SH-SY5Y (cell line): Measurements from ENCODE around the gene GABRR1.

ENCODE experiments used
- GATA2 ChIP-seq: IDR thresholded peaks from 2 replicates; pipeline ENCODE4 v1.6.1; 2011; ENCODE audit warnings: mild to moderate bottlenecking, low read depth, low read length
- GATA3 ChIP-seq: IDR thresholded peaks from 2 replicates; pipeline ENCODE4 v1.6.1; 2011; ENCODE audit warnings: low read depth, mild to moderate bottlenecking, low read length, moderate library complexity

Gene GABRR1

DNA sequence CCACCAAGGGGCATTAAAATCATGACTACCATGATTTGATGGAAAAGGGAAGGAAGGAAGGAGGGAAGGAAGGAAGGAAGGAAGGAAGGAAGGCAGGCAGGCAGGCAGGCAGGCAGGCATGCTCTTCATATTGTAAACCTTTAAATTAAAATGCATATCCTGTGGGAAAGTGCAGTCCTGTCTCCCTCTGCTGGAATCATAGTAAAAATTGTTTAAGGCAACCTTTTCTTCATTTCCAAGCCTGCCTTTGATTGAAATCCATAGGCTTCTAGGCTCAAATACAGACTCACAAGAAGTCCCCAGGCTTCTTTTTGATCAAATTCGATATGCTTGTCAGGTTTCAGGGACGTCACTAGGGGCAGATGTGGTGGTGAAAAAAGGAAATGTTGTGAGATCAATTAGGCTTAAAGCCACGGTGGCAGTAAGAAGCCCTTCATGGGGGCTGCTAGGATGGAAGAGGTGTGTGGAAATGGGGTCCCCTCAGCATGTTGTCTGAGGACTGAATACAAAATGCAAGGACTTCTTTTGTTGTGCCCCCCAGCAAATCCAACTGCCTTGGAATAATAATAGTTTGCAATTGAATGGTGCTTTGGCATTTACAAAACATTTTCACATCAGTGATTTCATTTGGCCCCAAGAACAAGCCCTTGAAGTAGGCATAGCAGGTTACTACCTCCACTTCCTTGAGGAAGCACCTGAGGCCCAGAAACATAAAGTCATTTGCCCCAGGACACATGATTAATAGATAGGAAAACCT is 25.6 kb upstream of the GABRR1 start:
- TF ChIP-seq GATA3: no peak
- TF ChIP-seq GATA2: no peak

DNA sequence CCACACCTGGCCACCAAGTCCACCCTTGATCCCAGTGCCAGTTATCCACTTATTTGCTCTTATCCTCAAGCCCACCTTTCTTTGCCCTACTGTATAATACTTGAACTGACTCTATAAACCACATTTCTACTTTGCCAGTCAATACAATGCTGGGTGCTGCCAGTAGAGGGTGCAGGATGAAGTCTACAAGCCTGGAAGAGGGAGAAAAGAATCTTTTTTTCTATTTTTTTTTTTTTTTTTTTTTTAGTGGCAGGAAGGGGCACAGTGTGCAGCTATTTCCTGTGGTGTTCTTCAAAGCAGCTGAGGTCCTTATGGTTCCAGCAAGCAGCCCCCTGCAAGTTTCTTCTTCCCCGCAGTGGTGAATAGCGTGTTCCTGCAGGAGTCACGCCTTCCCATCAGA is 22.2 kb upstream of the GABRR1 start:
- TF ChIP-seq GATA3 (no peak), GATA2 (no peak)

DNA sequence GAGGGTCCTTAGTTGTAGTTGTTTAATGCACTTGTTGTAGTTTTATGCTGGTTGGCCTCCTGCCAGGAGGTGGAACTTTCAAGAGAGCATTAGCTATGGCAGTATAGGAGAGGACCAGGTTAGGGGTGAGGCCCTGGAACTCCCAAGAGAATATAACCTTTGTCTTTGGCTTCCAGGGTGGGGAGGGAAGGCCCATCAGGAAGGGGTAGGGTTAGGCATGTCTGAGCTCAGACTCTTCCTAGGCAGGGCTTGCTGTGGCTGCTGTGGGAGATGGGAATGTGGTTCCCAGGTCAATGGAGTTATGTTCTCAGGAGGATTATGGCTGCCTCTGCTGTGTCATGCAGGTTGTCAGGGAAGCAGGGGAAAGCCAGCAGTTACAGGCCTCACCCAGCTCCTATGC is 20.0 kb upstream of the GABRR1 start:
- no peak for TF ChIP-seq GATA3
- no peak for TF ChIP-seq GATA2

DNA sequence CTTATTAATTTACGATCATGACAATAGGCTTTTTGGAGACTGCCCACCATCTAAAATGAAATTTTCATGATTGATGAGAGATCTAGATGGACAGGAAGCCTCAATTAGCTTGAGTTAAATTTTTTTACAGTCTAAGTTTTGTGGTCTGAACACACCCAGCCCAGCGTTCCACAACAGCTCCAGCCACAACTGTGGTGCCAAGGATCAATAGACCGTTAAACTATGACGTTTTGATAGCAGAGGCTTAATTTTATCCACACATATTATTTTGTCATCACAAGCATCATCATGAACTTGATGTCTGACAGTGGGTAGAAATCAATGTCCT is 5.5 kb upstream of the GABRR1 start:
- TF ChIP-seq GATA2 (no peak), GATA3 (no peak)

DNA sequence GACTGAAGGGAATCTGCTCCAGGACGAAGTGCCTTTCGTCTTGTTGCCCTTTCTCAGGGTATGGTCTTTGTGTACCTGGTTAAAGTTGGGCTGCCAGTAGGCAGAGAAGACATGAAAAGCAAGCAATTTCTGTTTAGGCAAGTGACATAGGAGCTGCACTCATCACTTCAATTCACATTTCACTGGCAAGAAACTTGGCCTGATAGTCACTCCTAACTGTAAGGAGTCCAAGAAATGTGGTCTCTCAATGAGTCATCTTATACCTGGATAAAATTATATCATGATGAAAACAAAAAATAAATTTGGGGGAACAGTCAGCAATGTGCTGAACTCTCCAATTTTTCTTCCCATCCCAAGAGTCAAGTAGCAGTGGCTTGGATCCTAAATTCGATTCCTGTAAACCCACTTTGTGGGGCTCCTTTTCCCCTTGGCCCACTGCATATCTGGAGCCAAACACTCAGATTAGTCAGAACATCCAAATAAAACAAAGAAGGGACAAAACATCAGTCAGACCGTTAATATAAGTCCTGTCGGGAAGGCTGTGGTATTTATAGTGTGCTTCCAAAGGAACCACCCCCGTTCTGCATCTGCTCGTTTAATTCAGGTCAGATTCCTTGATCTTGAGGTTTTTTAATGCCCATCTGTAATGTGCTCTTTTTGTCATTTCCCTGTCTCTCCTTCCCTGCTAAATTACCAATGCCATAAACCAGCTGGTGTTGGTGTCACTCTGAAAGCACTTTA is 5.0 kb upstream of the GABRR1 start:
- TF ChIP-seq GATA2: no peak
- no peak for TF ChIP-seq GATA3

DNA sequence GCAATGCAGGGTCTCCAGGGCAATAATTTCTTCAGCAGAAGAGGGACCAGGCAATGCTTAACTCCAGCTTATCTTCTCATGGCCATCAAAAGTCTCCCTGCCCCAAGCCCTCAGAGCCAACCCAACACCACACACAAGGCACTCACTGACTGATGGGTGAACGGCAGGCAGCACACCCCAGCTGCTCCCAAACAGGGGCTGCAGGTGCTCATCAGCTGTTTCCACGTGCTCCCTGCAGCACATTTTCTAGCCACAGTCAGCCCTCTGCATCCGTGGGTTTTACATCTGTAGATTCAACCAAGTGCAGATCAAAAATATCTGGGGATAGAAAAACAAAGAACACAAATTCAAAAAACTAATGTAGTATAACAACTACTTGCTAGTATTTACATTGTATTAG is 4.0 kb upstream of the GABRR1 start:
- no peak for TF ChIP-seq GATA3
- no peak for TF ChIP-seq GATA2

DNA sequence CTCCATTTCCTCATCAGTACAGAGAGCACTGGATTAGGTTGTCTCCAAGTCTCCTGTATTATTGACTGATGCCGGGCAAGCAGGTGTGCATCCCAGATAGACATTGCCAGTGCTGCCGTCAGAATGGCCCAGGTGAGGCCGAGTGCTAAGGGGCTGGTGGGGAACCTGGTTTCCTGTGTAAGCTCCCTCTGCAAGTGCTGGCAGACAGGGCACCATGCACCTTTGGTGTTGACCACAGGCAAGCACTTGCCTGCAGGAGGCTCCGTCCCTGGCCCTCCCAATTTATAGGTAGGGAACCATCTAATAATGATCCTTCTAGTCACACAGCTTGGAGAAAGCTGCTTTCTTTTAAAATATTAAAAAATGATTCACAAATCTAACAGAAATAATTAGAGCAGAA is 747 bp downstream of the GABRR1 start:
- TF ChIP-seq GATA3 (no peak), GATA2 (no peak)

DNA sequence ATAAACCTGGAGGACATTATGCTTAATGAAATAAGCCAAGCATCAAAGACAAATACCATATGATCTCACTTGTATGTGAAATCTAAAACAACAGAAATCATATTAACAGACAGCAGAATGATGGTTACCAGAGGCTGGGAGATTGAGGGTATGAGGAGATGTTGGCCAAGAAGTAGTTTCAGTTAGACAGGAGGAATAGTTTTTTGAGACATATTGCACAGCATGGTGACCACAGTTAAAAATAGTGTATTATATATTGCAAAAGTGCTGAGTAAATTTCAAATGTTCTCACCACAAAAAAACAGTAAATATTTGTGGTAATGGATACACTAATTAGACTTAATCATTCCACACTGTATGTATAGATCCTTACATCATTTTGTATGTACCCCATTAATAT is 1.8 kb downstream of the GABRR1 start:
- TF ChIP-seq GATA2 (no peak), GATA3 (no peak)

DNA sequence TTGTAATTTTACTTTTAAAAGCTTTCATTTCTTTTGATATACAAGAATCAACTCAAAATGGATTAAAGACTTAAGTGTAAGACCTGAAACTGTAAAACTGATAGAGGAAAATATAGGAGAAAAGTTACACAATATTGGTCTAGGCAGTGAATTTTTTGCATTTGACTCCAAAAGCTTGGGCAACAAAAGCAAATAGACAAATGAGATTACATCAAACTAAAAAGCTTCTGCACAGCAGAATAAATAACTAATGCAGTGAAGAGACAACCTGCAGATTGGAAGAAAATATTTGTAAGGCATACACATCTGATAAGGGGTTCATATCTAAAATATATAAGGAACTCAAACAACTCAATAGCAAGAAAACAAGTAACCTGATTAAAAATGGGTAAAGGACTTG is 3.0 kb downstream of the GABRR1 start:
- TF ChIP-seq GATA3 (no peak), GATA2 (no peak)

DNA sequence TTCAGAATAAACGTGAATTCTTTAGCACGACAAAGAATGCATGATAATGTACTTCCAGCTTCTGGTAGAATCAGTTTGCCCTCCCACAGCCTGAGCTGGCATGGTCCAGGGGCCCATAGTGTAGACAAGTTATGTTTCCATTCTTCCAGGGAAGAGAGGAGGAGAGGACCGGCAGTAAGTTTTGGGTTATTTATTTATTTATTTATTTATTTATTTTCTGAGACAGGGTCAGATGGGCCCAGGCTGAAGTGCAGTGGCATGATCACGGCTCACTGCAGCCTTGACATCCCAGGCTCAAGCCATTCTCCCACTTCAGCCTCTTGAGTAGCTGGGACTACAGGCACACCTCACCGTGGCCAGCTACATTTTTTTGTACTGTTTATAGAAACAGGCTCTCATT is 4.7 kb downstream of the GABRR1 start:
- TF ChIP-seq GATA2 (no peak), GATA3 (no peak)

DNA sequence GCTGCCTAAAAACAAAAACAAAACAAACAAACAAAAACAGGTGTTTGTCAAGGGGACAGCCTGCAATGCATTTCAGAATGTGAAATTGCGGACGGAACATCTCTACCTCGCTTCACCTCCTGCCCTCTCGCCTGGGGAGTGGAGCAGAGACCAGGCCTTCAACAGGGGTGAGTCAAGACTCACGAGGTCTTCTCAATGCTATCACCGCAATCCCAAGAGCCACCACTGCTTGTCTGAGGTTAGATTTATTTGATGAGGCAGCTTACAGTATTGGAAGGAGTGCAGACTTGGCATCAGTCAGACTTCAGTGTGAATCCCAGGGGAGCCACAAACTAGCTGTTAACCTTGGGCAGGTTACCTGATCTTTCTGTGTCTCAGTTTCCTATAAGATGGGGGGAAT is 7.7 kb downstream of the GABRR1 start:
- TF ChIP-seq GATA3: no peak
- no peak for TF ChIP-seq GATA2

DNA sequence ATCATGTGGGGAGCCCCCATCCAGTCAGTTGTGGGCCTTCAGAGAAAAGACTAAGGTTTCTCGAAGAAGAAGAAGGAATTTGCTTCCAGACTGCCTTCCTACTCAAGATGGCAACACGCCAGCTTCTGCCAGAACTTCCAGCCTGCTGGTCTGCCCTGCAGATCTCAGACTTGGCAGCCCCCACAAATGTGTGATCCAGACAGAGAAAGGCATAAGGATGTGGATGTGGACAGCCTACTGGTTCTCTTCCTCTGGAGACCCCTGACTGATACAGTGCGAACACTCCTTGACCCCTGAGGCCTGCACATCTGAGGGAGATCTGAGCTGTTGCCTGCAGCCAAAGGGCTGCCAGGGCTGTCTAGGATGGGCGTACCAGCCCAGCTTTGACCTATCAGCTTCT is 8.6 kb downstream of the GABRR1 start:
- no peak for TF ChIP-seq GATA3
- TF ChIP-seq GATA2: no peak

DNA sequence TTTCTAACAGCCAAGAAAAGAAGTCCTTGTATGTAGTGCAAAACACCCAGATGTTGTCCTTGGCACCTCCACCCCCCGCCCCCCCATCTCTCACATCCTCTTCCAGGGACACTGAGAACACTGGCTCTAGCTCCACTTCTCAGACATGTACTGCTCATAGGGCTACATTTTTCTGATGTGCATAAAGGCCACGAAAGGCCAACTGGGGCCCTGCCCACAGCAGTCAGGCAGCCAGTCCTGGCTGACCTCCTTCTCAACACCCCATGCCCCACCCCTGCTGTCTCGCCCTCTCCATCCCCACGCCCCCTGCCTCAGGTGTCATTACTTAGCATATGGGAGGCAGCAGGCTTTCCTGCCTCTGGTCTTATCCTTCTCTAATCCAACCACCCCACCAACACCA is 11.3 kb downstream of the GABRR1 start:
- no peak for TF ChIP-seq GATA3
- no peak for TF ChIP-seq GATA2

DNA sequence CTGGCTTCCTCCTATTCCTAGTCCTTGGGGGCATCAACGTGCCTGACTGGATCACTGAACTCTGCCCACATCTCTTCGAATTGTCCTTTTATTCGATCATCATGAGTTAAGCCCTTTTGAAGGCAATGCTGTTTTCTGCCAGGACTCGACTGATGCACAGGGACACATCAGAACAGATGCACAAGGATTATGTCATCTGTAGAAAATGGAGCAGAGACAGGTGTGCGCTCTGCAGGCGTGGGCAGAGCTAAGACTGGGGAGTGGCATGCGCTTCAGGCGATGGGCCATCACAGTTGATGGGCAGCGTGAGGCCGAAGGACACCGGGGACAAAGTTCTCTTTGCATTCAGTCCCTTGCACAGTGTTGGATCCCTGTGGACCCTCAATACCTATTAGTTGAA is 13.1 kb downstream of the GABRR1 start:
- TF ChIP-seq GATA3: no peak
- no peak for TF ChIP-seq GATA2

DNA sequence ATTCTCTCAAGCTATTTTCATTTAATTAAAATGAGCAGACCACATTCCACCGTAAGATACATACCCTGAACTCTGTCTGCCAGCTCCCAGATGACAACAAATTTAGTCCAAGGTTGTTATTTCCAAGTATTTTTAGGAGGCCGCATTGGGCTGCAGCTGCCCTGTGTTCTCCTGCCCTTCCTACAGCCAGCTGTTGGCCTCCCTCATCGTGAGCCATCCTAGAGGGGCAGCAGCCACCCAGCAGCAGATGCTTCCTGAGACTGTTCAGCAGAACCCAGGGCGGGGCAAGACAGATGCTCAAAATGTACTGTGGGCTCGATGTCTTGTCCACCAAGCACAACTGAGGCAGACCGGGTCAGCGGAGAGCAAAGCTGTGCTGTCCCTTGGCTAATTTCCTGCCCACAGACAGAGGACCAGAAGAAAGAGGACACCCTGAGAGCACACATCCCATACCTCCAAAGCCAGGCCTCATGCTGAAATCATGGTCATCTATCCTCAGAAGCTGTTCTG is 16.4 kb downstream of the GABRR1 start:
- TF ChIP-seq GATA2 (no peak), GATA3 (no peak)

DNA sequence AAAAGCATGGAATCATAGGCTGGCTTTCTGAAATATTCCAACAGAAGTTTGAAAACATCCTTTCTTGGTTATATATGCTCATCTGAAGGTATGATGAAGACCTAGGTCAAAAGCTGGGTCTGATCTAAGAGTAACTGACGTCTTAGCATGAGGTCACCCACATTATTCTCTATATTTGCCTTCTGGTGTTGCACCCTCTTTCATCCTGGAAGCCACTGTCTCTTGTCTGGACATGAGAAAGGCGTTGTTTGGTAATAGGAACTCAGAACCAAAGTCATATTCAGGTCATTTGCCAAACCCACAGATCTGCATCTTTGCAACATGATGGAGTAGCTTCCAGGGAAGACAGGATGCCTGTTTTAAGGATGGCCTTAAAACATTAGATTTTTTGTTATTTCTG is 17.6 kb downstream of the GABRR1 start:
- TF ChIP-seq GATA2 (no peak), GATA3 (no peak)
